AG04450 (cell line): ENCODE data around the gene FGF13. TPM values are rescaled to one million over a fixed set of nuclear protein-coding genes. Genes with fewer than 3 reads are reported as not detected.

ENCODE experiments used
- CTCF ChIA-PET: fragments of 300-600, 350-600 bp; formaldehyde crosslinking; extraction: SDS; loops from one replicate; lab custom pipeline; 2022; ENCODE audit warnings: antibody characterized with exemption, inconsistent platforms; lab: Charles Lee
- POLR2A ChIA-PET: fragments of 350-600 bp; formaldehyde crosslinking; extraction: SDS; loops from one replicate; lab custom pipeline; 2021; ENCODE audit warnings: antibody characterized with exemption, inconsistent platforms; lab: Yijun Ruan, JAX
- DNase-seq: peaks from one replicate; pipeline ENCODE4 v3.0.0-alpha.2; 2011; ENCODE audit warnings: low read depth, low spot score
- H3K27ac ChIP-seq: one replicate; pipeline ENCODE4 v1.5.1; 2012; ENCODE audit warnings: low read depth, low read length, control low read depth
- H3K27me3 ChIP-seq: one replicate; pipeline ENCODE4 v1.6.0; 2012; ENCODE audit warnings: low read length; ENCODE audit not compliant: control insufficient read depth, insufficient read depth
- H3K4me3 ChIP-seq: 2 replicates; pipeline ENCODE4 v1.5.1; 2011; ENCODE audit warnings: mild to moderate bottlenecking, low read depth, low read length, control low read depth
- H3K9me3 ChIP-seq: 2 replicates; pipeline ENCODE4 v1.5.1; 2012; ENCODE audit warnings: low read length; ENCODE audit not compliant: control insufficient read depth, insufficient read depth
- polyA plus RNA-seq: library from polyadenylated mRNA; depleted of rRNA; stranded (reverse); fragments of >200 nt; gene quantifications from 2 replicates; pipeline ENCODE4 v1.2.3, GENCODE V29; 2011
- TF ChIP-seq, protein P1 (sequence below): IDR thresholded peaks from 2 replicates; pipeline ENCODE4 v1.5.1; 2011; ENCODE audit warnings: low read depth, low read length, control low read depth, inconsistent platforms

FGF13 gene
- polyA plus RNA-seq, 1 experiment = 0.15 TPM

DNA sequence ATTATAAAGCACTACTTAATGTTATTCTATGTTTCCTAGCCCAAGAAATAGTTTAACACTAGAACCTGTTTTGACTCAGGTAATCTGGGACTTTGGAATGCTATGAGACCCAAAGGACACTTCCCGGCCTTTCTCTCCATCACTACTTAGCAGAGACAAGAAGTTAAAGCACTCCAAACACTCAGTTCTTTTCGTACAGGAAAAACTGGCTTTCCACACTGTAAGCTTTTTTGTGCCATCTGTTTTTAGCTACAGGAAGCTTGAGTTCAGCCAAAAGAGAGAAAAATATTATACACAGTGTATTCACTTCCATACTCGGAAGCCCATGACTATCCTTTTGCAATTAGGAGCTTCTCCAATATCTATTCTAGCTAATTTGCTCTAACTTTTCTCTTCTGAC lies 7.9 kb upstream of the FGF13 start:
- no peak for DNase-seq
- Histone ChIP-seq H3K9me3 (no peaks in the 10 kb centered on the region), H3K27ac (no peak overlapping the region), H3K27me3 (no peaks in the 10 kb centered on the region), H3K4me3 (no peak overlapping the region)
- ChIA-PET POLR2A (no interaction called here), CTCF (no interaction called here)
- TF ChIP-seq, protein P1, sequence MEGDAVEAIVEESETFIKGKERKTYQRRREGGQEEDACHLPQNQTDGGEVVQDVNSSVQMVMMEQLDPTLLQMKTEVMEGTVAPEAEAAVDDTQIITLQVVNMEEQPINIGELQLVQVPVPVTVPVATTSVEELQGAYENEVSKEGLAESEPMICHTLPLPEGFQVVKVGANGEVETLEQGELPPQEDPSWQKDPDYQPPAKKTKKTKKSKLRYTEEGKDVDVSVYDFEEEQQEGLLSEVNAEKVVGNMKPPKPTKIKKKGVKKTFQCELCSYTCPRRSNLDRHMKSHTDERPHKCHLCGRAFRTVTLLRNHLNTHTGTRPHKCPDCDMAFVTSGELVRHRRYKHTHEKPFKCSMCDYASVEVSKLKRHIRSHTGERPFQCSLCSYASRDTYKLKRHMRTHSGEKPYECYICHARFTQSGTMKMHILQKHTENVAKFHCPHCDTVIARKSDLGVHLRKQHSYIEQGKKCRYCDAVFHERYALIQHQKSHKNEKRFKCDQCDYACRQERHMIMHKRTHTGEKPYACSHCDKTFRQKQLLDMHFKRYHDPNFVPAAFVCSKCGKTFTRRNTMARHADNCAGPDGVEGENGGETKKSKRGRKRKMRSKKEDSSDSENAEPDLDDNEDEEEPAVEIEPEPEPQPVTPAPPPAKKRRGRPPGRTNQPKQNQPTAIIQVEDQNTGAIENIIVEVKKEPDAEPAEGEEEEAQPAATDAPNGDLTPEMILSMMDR = no peak

DNA sequence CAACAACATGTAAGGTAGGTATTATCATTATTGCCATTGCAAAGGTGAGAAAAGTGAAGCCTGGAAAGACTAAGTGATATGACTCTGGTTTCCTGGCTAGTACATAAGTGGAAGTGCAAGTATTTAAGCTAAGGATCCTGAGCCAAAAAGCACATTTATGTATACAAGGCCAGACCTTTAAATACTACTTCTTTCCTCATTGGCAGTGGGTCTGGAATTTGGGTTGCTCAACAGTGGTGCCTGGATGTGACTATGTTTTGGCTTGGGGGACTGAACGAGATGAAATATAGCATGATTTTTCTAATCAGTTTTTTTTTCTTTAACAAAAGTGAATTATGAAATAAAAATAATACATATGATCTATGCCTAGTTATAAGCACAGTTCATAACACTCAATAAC lies 7.4 kb upstream of the FGF13 start:
- DNase-seq = no peak
- POLR2A ChIA-PET = no interaction called here
- CTCF ChIA-PET = no interaction called here

DNA sequence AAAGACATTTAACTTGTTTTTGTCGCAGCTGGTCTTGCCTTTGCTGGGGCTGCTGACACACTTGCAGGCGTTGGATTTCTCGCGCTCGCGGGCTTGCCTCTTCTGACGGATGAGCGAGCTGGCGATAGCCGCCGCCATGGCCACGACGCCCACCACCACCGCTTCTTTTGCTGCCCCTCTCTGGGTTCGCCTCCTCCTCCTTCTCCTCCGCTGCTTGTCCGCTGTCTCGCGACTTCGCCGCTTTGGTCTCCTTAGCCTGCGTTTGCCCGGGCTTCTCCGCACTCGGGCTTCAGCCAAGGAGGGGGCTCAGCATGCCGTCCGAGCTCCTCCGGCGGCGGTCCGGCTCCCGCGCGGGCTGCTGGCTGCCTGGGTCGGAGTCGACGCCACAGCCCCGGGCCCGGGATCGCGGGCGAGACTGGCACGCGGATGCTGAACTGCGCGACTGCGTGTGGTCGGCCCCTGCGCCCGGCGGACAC lies 613 bp downstream of the FGF13 start:
- CTCF ChIA-PET = no interaction called here
- Histone ChIP-seq H3K9me3 (no peaks in the 10 kb centered on the region), H3K27me3 (no peaks in the 10 kb centered on the region), H3K27ac (no peak overlapping the region), H3K4me3 (no peak overlapping the region)
- TF ChIP-seq, protein P1 = no peak
- no peak for DNase-seq
- POLR2A ChIA-PET = no interaction called here

More for the DNA sequence above, 7.4 kb upstream of the FGF13 start:
- Histone ChIP-seq H3K27me3 (no peaks in the 10 kb centered on the region), H3K4me3 (no peak overlapping the region), H3K9me3 (no peaks in the 10 kb centered on the region), H3K27ac (no peak overlapping the region)
- TF ChIP-seq, protein P1 = no peak

DNA sequence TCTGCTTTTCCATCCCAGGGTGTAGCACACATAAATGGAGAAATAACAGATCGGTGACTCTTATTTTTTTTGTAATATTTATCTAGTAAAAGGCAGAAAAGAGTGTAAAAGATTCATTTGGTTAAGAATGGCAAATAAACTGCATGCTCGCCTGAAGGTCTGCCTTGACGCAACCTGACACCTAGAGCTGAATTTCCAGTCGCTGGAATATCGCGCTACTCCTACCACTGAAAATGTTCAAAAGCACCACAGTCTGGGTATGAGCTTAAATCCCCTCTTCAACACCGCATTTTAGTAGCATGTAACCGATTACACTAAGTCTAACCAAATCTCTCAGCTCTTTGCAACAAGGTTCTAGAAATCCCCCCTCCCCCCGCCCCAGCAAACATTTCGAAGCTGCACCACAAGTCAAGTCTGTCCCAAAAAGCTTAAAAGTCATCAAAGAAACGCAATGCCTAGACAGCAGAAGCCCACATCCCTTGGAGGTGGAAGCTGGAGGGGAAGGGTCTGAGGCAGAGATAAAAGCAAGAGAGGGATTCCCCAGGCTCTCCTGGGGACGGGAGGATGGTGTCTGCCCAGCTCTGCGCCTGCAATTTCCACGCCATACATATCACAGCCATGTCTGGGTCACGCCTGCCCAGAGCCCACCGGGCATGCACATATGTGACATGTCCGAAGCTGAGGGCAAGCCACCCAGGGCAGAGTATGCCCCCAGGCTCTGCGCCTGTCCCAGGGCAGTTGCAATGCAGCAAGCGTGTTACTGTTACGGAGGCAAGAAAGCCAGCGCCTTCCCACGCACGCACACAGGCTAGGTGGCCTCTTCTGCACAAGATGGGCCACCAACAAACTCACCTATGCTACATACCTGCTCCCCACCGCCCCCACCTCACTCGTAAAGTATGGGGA lies 1.4 kb downstream of the FGF13 start:
- Histone ChIP-seq H3K4me3 (no peak overlapping the region), H3K27ac (no peak overlapping the region), H3K9me3 (no peaks in the 10 kb centered on the region), H3K27me3 (no peaks in the 10 kb centered on the region)
- ChIA-PET POLR2A (no interaction called here), CTCF (no interaction called here)
- TF ChIP-seq, protein P1 = no peak
- DNase-seq = no peak

DNA sequence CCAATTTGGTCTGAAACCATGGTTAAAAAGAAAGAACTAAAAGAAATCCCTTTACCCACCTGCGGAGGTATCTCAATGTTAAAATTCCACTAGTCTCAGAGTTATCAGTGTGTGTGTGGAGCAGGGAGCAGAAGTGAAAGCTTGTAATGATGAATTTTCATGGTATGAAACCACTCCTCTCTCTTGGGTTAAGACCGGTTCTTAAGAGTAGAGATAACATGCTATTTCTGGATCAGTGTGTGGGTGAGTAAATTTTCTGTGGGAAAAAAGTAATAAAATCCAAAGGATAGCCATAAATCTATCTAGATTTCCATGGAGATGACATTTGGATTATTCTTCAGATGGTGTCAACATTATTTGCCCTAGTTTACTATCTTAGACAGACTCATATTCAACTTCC lies 3.2 kb downstream of the FGF13 start:
- Histone ChIP-seq H3K9me3 (no peaks in the 10 kb centered on the region), H3K27me3 (no peaks in the 10 kb centered on the region), H3K27ac (no peak overlapping the region), H3K4me3 (no peak overlapping the region)
- ChIA-PET CTCF (no interaction called here), POLR2A (no interaction called here)
- TF ChIP-seq, protein P1 = no peak
- no peak for DNase-seq
